Fibroblast of lung (primary cell): ENCODE measurements around the gene TEX2. TPM values are rescaled to one million over a fixed set of nuclear protein-coding genes. Genes with fewer than 3 reads are reported as not detected.
"Not testable (repeated sequence)": the region's sequence is repeated elsewhere in the genome, so short reads cannot be mapped to it uniquely, and the experiment has no call there.

ENCODE experiments used
- DNase-seq, 2 donors: peaks; one replicate each; pipeline versions ENCODE4 v3.0.0 to v3.0.0-alpha.2; 2010; ENCODE audit warnings: low read depth in 2 of 2
- H2AFZ ChIP-seq: 2 replicates; pipeline ENCODE4 v1.5.1; 2012; ENCODE audit warnings: low read length, control low read depth, inconsistent platforms
- H3K27ac ChIP-seq: 2 replicates; pipeline ENCODE4 v1.5.1; 2011; ENCODE audit warnings: low read length, control low read depth; ENCODE audit not compliant: insufficient read depth
- H3K27me3 ChIP-seq: 2 replicates; pipeline ENCODE4 v1.5.1; 2011; ENCODE audit warnings: mild to moderate bottlenecking, low read length; ENCODE audit not compliant: control insufficient read depth, insufficient read depth
- H3K36me3 ChIP-seq: 2 replicates; pipeline ENCODE4 v1.5.1; 2011; ENCODE audit warnings: low read length; ENCODE audit not compliant: control insufficient read depth, insufficient read depth
- H3K4me1 ChIP-seq: 2 replicates; pipeline ENCODE4 v1.5.1; 2011; ENCODE audit warnings: low read length; ENCODE audit not compliant: control insufficient read depth, insufficient read depth; ENCODE audit errors: extremely low read depth
- H3K4me2 ChIP-seq: 2 replicates; pipeline ENCODE4 v1.5.1; 2011; ENCODE audit warnings: low read length, control low read depth; ENCODE audit not compliant: insufficient read depth; ENCODE audit errors: extremely low read depth
- H3K4me3 ChIP-seq, 4 experiments: fragments of 200-600 bp in 1 of 4; sonication (generic) in 1 of 4; replicated peaks in 1 of 4; 2 replicates each; pipeline ENCODE4 v1.5.1; 2011 to 2016; ENCODE audit warnings: low read length in 4 of 4, low read depth in 3 of 4, mild to moderate bottlenecking in 3 of 4, control low read depth in 2 of 4, inconsistent platforms in 1 of 4, mixed read lengths in 1 of 4; ENCODE audit not compliant: insufficient read depth in 1 of 4; ENCODE audit errors: control extremely low read depth in 1 of 4
- H3K79me2 ChIP-seq: 2 replicates; pipeline ENCODE4 v1.5.1; 2012; ENCODE audit warnings: mild to moderate bottlenecking, low read length, inconsistent platforms; ENCODE audit not compliant: control insufficient read depth, insufficient read depth
- H3K9ac ChIP-seq: 2 replicates; pipeline ENCODE4 v1.5.1; 2011; ENCODE audit warnings: mild to moderate bottlenecking, low read length, control low read depth; ENCODE audit not compliant: insufficient read depth
- H3K9me3 ChIP-seq: 2 replicates; pipeline ENCODE4 v1.5.1; 2012; ENCODE audit warnings: low read depth, low read length; ENCODE audit not compliant: control insufficient read depth, insufficient read depth
- H4K20me1 ChIP-seq: 2 replicates; pipeline ENCODE4 v1.5.1; 2011; ENCODE audit warnings: low read length; ENCODE audit not compliant: control insufficient read depth, insufficient read depth; ENCODE audit errors: extremely low read depth
- EZH2 ChIP-seq: IDR thresholded peaks from 2 replicates; pipeline ENCODE4 v1.5.1; 2012; ENCODE audit warnings: low read length, control low read depth, mild to moderate bottlenecking; ENCODE audit errors: missing control alignments
- polyA plus RNA-seq, 2 donors: library from polyadenylated mRNA; depleted of rRNA in 1 of 2; stranded (reverse) in 1 of 2; unstranded in 1 of 2; fragments of >200 nt; gene quantifications; 2 replicates each; pipeline ENCODE4 v1.2.1, GENCODE V29; 2011 to 2012; ENCODE audit warnings: missing spikeins in 1 of 2
- total RNA-seq: library from RNA; depleted of rRNA; stranded (reverse); fragments of >200 nt; gene quantifications from 2 replicates; pipeline ENCODE4 v1.2.1, GENCODE V29; 2014
- TF ChIP-seq, protein P1 (sequence below), 2 donors: IDR thresholded peaks in 1 of 2; conservative IDR thresholded peaks in 1 of 2; 1 replicate in 1 of 2; 2 replicates in 1 of 2; pipeline ENCODE4 v1.5.1; 2011 to 2012; ENCODE audit warnings: low read length in 2 of 2, control low read depth in 1 of 2, inconsistent platforms in 1 of 2, low read depth in 1 of 2, mild to moderate bottlenecking in 1 of 2

Gene TEX2
- total and polyA plus RNA-seq, 2 donors (not counting 1 experiment from before 2014, with no cell fraction given) = 18.6 to 33.4 TPM

DNA sequence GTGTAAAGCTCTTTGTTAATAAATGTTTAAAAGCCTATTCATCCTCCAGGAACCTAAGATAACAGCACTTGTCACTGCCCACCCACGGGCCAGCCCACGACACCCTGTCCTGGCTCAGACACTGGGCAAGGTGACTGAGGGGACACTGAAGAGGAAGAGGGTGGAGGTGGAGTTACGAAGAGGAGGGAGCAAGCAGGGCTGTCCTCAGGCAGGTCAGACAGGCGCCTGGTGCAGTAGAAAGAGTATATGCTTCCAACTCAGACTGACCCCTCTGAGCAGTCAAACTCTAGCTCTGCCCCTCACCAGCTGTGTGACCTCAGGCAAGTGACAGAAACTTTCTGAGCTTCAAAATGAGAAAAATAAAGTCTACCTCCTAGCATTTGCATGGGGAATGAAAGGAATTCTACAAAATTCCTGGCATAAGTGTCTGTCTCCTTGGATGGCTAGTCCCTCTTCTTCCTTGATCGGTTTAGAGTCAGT lies 22.8 kb downstream of the TEX2 start:
- Histone ChIP-seq H3K9ac (no peak overlapping the region), H3K79me2 (no peaks in the 10 kb centered on the region), H3K4me3 (peak overlapping the region in 1 of 4 experiments; percentile 5)

DNA sequence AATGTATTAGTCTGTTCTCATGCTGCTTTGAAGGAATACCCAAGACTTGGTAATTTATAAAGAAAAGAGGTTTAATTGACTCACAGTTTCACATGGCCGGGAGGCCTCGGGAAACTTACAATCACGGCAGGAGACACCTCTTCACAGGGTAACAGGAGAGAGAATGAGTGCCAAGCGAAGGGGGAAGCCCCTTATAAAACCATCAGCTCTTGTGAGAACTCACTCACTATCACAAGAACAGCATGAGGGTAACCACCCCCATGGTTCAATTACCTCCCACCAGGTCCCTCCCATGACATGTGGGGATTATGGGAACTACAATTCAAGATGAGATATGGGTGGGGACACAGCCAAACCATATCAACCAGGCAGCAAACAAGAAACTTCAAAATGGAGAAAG lies 24.6 kb downstream of the TEX2 start:
- H3K27ac ChIP-seq, H3K79me2 ChIP-seq, DNase-seq, H3K9ac ChIP-seq, H2AFZ ChIP-seq, H4K20me1 ChIP-seq, H3K36me3 ChIP-seq, H3K4me3 ChIP-seq, H3K27me3 ChIP-seq, H3K9me3 ChIP-seq, H3K4me2 ChIP-seq, H3K4me1 ChIP-seq: not testable (repeated sequence)

More for the DNA sequence above, 22.8 kb downstream of the TEX2 start:
- Histone ChIP-seq H3K4me1 (peaks cover 9% of the 10 kb centered on the region), H3K36me3 (no peaks in the 10 kb centered on the region), H4K20me1 (no peaks in the 10 kb centered on the region), H2AFZ (no peak overlapping the region), H3K27me3 (no peaks in the 10 kb centered on the region), H3K27ac (peak overlapping the region; percentile 61), H3K4me2 (peak overlapping the region; percentile 61), H3K9me3 (no peaks in the 10 kb centered on the region)
- no peak for DNase-seq
- TF ChIP-seq, protein P1, sequence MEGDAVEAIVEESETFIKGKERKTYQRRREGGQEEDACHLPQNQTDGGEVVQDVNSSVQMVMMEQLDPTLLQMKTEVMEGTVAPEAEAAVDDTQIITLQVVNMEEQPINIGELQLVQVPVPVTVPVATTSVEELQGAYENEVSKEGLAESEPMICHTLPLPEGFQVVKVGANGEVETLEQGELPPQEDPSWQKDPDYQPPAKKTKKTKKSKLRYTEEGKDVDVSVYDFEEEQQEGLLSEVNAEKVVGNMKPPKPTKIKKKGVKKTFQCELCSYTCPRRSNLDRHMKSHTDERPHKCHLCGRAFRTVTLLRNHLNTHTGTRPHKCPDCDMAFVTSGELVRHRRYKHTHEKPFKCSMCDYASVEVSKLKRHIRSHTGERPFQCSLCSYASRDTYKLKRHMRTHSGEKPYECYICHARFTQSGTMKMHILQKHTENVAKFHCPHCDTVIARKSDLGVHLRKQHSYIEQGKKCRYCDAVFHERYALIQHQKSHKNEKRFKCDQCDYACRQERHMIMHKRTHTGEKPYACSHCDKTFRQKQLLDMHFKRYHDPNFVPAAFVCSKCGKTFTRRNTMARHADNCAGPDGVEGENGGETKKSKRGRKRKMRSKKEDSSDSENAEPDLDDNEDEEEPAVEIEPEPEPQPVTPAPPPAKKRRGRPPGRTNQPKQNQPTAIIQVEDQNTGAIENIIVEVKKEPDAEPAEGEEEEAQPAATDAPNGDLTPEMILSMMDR (conservative IDR thresholded peaks at IDR 0.05 in 1 of 2, IDR thresholded peaks at IDR 0.05 in 1 of 2; ENCODE audit: low read depth in 1 of 2, low read length in 2 of 2) = peak in 1 of 2 donors; percentile 13
- TF ChIP-seq EZH2 = no peak

DNA sequence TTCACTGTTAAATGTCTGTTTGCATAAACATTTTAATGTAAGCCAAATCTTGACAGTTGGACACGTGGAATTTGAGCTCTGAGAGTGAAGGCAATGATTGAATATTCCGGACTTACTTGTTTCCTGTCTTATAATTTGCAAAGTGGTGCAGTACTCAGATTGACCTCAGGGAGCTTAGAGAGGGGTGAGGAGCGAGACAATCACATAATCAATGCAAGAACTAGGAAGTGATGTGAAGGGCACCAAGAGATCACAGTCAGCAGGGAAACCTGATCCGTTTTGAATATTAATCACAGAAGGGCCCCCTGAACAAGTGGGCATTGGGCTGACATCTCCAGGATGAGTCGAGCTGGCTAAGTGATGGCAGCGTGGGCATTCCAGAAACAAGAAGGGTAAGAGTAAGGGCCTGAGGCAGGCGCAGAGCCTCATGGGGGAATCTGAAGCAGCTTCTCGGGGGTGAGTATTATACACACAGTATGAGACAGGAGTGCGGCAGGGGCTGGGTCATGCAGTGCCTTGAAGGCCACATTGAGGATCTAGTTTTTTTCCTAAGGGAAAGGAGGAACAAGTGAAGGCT lies 26.1 kb downstream of the TEX2 start:
- H3K79me2 ChIP-seq = no peaks in the 10 kb centered on the region

More for the DNA sequence above, 26.1 kb downstream of the TEX2 start:
- DNase-seq = peak in 1 of 2 donors; percentile 17
- H3K9me3 ChIP-seq = no peaks in the 10 kb centered on the region
- peaks cover 9% of the 10 kb centered on the region for H3K4me1 ChIP-seq
- H3K36me3 ChIP-seq = no peaks in the 10 kb centered on the region
- no peaks in the 10 kb centered on the region for H3K27me3 ChIP-seq
- TF ChIP-seq, protein P1 (conservative IDR thresholded peaks at IDR 0.05 in 1 of 2, IDR thresholded peaks at IDR 0.05 in 1 of 2; ENCODE audit: low read depth in 1 of 2, low read length in 2 of 2) = peak; percentile 24 to 52
- no peak for TF ChIP-seq EZH2
- no peak overlapping the region for H3K4me3 ChIP-seq
- H2AFZ ChIP-seq = no peak overlapping the region
- no peak overlapping the region for H3K4me2 ChIP-seq
- no peaks in the 10 kb centered on the region for H4K20me1 ChIP-seq
- no peak overlapping the region for H3K9ac ChIP-seq
- H3K27ac ChIP-seq = no peak overlapping the region
